ENCODE results near the gene PILRB. TPM values are rescaled to one million over a fixed set of nuclear protein-coding genes. Genes with fewer than 3 reads are reported as not detected.

Gene PILRB
- polyA plus RNA-seq, 5 donors: 30.4 to 52.3 (median 39.1) TPM

- no peak for DNase-seq
These were observed 43.9 kb downstream of the PILRB start for GRCh38 chr7:100401811-100402210.

GRCh38 chr7:100402241-100402640, 44.3 kb downstream of the PILRB start:
- no peak for DNase-seq

GRCh38 chr7:100406767-100407166, 48.9 kb downstream of the PILRB start:
- DNase-seq: no peak

- DNase-seq: peak in 1 of 2 donors; percentile 32
These were observed 49.6 kb downstream of the PILRB start for GRCh38 chr7:100407285-100408180.

- no peak for DNase-seq
These were observed 53.2 kb downstream of the PILRB start for GRCh38 chr7:100411101-100411500.

- DNase-seq: no peak
These were observed 55.4 kb downstream of the PILRB start for GRCh38 chr7:100413346-100413745.

- DNase-seq: no peak
These were observed 56.0 kb downstream of the PILRB start for GRCh38 chr7:100413889-100414288.

- DNase-seq: no peak
These were observed 57.5 kb downstream of the PILRB start for GRCh38 chr7:100415448-100415847.

Other genes with a start within 250 kb of the PILRB start
- gene TAF6, start 238.8 kb upstream of the PILRB start, polyA plus RNA-seq (ENCODE audit: insufficient read depth in 1 of 5, insufficient read length in 5 of 5, low replicate concordance in 1 of 5): 10 to 100 TPM; 49.1 to 65.9 (median 58.1) TPM
- gene CNPY4, start 238.5 kb upstream of the PILRB start, polyA plus RNA-seq (ENCODE audit: insufficient read depth in 1 of 5, insufficient read length in 5 of 5, low replicate concordance in 1 of 5): 10 to 100 TPM; 39.7 to 49.3 (median 41.5) TPM
- gene MBLAC1, start 231.2 kb upstream of the PILRB start, polyA plus RNA-seq (ENCODE audit: insufficient read depth in 1 of 5, insufficient read length in 5 of 5, low replicate concordance in 1 of 5): 1 to 10 TPM; 1.1 to 2.5 (median 1.3) TPM
- gene LAMTOR4, start 209.2 kb upstream of the PILRB start, polyA plus RNA-seq (ENCODE audit: insufficient read depth in 1 of 5, insufficient read length in 5 of 5, low replicate concordance in 1 of 5): 100 to 1,000 TPM in 1 of 5 donors, 10 to 100 TPM in 4; 75.2 to 132 (median 92.2) TPM
- 10 to 100 TPM; 16.0 to 22.3 (median 17.4) TPM for gene TRAPPC14, start 199.4 kb upstream of the PILRB start, polyA plus RNA-seq (ENCODE audit: insufficient read depth in 1 of 5, insufficient read length in 5 of 5, low replicate concordance in 1 of 5)
- gene GAL3ST4, start 189.5 kb upstream of the PILRB start, polyA plus RNA-seq (ENCODE audit: insufficient read depth in 1 of 5, insufficient read length in 5 of 5, low replicate concordance in 1 of 5): 10 to 100 TPM; 16.3 to 27.2 (median 16.9) TPM
- 10 to 100 TPM in 3 of 5 donors, 1 to 10 TPM in 2; 7.6 to 18.4 (median 14.1) TPM for gene GPC2, start 180.7 kb upstream of the PILRB start, polyA plus RNA-seq (ENCODE audit: insufficient read depth in 1 of 5, insufficient read length in 5 of 5, low replicate concordance in 1 of 5)
- 10 to 100 TPM; 15.9 to 24.7 (median 21.1) TPM for gene STAG3, start 180.2 kb upstream of the PILRB start, polyA plus RNA-seq (ENCODE audit: insufficient read depth in 1 of 5, insufficient read length in 5 of 5, low replicate concordance in 1 of 5)
- 1 to 10 TPM; 4.9 to 9.3 (median 7.7) TPM for gene PVRIG, start 138.2 kb upstream of the PILRB start, polyA plus RNA-seq (ENCODE audit: insufficient read depth in 1 of 5, insufficient read length in 5 of 5, low replicate concordance in 1 of 5)
- 1 to 10 TPM; 5.7 to 7.4 (median 6.7) TPM for gene SPDYE3, start 50.4 kb upstream of the PILRB start, polyA plus RNA-seq (ENCODE audit: insufficient read depth in 1 of 5, insufficient read length in 5 of 5, low replicate concordance in 1 of 5)
- gene PILRA, start 15.4 kb downstream of the PILRB start, polyA plus RNA-seq (ENCODE audit: insufficient read depth in 1 of 5, insufficient read length in 5 of 5, low replicate concordance in 1 of 5): 1 to 10 TPM; 3.2 to 6.3 (median 6.1) TPM
- 10 to 100 TPM in 1 of 5 donors, 1 to 10 TPM in 4; 8.2 to 10.4 (median 8.6) TPM for gene ZCWPW1, start 70.6 kb downstream of the PILRB start, polyA plus RNA-seq (ENCODE audit: insufficient read depth in 1 of 5, insufficient read length in 5 of 5, low replicate concordance in 1 of 5)
- 10 to 100 TPM; 39.7 to 51.2 (median 43.3) TPM for gene MEPCE, start 71.7 kb downstream of the PILRB start, polyA plus RNA-seq (ENCODE audit: insufficient read depth in 1 of 5, insufficient read length in 5 of 5, low replicate concordance in 1 of 5)
- gene PPP1R35, start 78.4 kb downstream of the PILRB start, polyA plus RNA-seq (ENCODE audit: insufficient read depth in 1 of 5, insufficient read length in 5 of 5, low replicate concordance in 1 of 5): 10 to 100 TPM; 12.3 to 28.4 (median 16.8) TPM
- gene SPACDR, start 106.1 kb downstream of the PILRB start, polyA plus RNA-seq (ENCODE audit: insufficient read depth in 1 of 5, insufficient read length in 5 of 5, low replicate concordance in 1 of 5): 1 to 10 TPM; 2.0 to 6.2 (median 4.0) TPM
- 10 to 100 TPM; 39.6 to 78.9 (median 55.3) TPM for gene TSC22D4, start 121.1 kb downstream of the PILRB start, polyA plus RNA-seq (ENCODE audit: insufficient read depth in 1 of 5, insufficient read length in 5 of 5, low replicate concordance in 1 of 5)
- 1 to 10 TPM; 2.3 to 5.3 (median 3.0) TPM for gene NYAP1, start 125.8 kb downstream of the PILRB start, polyA plus RNA-seq (ENCODE audit: insufficient read depth in 1 of 5, insufficient read length in 5 of 5, low replicate concordance in 1 of 5)
- 10 to 100 TPM; 21.0 to 34.8 (median 29.5) TPM for gene AGFG2, start 181.1 kb downstream of the PILRB start, polyA plus RNA-seq (ENCODE audit: insufficient read depth in 1 of 5, insufficient read length in 5 of 5, low replicate concordance in 1 of 5)
- 10 to 100 TPM in 1 of 5 donors, 1 to 10 TPM in 4; 2.8 to 12.8 (median 6.8) TPM for gene SAP25, start 215.8 kb downstream of the PILRB start, polyA plus RNA-seq (ENCODE audit: insufficient read depth in 1 of 5, insufficient read length in 5 of 5, low replicate concordance in 1 of 5)
- 10 to 100 TPM; 32.9 to 83.5 (median 58.0) TPM for gene LRCH4, start 228.0 kb downstream of the PILRB start, polyA plus RNA-seq (ENCODE audit: insufficient read depth in 1 of 5, insufficient read length in 5 of 5, low replicate concordance in 1 of 5)
- gene FBXO24, start 228.2 kb downstream of the PILRB start, polyA plus RNA-seq (ENCODE audit: insufficient read depth in 1 of 5, insufficient read length in 5 of 5, low replicate concordance in 1 of 5): 1 to 10 TPM; 4.0 to 4.8 (median 4.5) TPM
- 100 to 1,000 TPM; 140 to 265 (median 179) TPM for gene PCOLCE, start 244.2 kb downstream of the PILRB start, polyA plus RNA-seq (ENCODE audit: insufficient read depth in 1 of 5, insufficient read length in 5 of 5, low replicate concordance in 1 of 5)

All from right lung (tissue), 5 donors.